NCI-H774 (cell line): ENCODE data around the gene TM4SF1.

ENCODE experiments used
- DNase-seq: peaks from one replicate; lab custom pipeline; 2025; lab: John Stamatoyannopoulos, UW

Gene TM4SF1

GRCh38 chr3:149375501-149376196 is 1.8 kb downstream of the TM4SF1 start:
- no peak for DNase-seq

GRCh38 chr3:149374793-149375500 is 2.5 kb downstream of the TM4SF1 start:
- DNase-seq, result no peak

- DNase-seq, result no peak
Observed at GRCh38 chr3:149374391-149374790, 3.1 kb downstream of the TM4SF1 start.

GRCh38 chr3:149373235-149374125 is 4.0 kb downstream of the TM4SF1 start:
- DNase-seq, result no peak

- no peak for DNase-seq
Observed at GRCh38 chr3:149371723-149372114, 5.7 kb downstream of the TM4SF1 start.

- DNase-seq, result no peak
Observed at GRCh38 chr3:149371001-149371722, 6.3 kb downstream of the TM4SF1 start.

GRCh38 chr3:149369991-149370866 is 7.2 kb downstream of the TM4SF1 start:
- no peak for DNase-seq

- peak; percentile 81 for DNase-seq
Observed at GRCh38 chr3:149368674-149369497, 8.6 kb downstream of the TM4SF1 start.

- DNase-seq, result no peak
Observed at GRCh38 chr3:149368201-149368673, 9.2 kb downstream of the TM4SF1 start.

- no peak for DNase-seq
Observed at GRCh38 chr3:149366941-149367840, 10.3 kb downstream of the TM4SF1 start.

- DNase-seq, result no peak
Observed at GRCh38 chr3:149366031-149366430, 11.4 kb downstream of the TM4SF1 start.

GRCh38 chr3:149364624-149365023 is 12.8 kb downstream of the TM4SF1 start:
- no peak for DNase-seq

- no peak for DNase-seq
Observed at GRCh38 chr3:149363053-149363452, 14.4 kb downstream of the TM4SF1 start.

- DNase-seq, result no peak
Observed at GRCh38 chr3:149362366-149362765, 15.1 kb downstream of the TM4SF1 start.

GRCh38 chr3:149356630-149357029 is 20.8 kb downstream of the TM4SF1 start:
- no peak for DNase-seq

- DNase-seq, result no peak
Observed at GRCh38 chr3:149356044-149356592, 21.3 kb downstream of the TM4SF1 start.

GRCh38 chr3:149353581-149354184 is 23.8 kb downstream of the TM4SF1 start:
- DNase-seq, result no peak

GRCh38 chr3:149352556-149352955 is 24.9 kb downstream of the TM4SF1 start:
- DNase-seq, result peak; percentile 69
